Left lung (tissue), 10 donors: ENCODE results near the gene CCM2L. TPM values are rescaled to one million over a fixed set of nuclear protein-coding genes. Genes with fewer than 3 reads are reported as not detected.
A peak's percentile ranks its signal among the peaks of the same experiment; 100 is the strongest.

Experiments
- ATAC-seq: fragments of 200-7000 bp; cut with Tn5 transposase; one replicate; pipeline ENCODE4 v1.9.1; 2020; ENCODE audit warnings: moderate library complexity
- DNase-seq, 4 donors: peaks; one replicate each; pipeline ENCODE4 v3.0.0-alpha.2; 2013 to 2020
- H3K27ac ChIP-seq, 2 donors: fragments of 200-600 bp; sonication (generic) in 1 of 2; one replicate each; pipeline versions ENCODE4 v1.5.0 to v1.8.0; 2020 to 2021
- H3K27me3 ChIP-seq, 2 donors: fragments of 200-600 bp; sonication (generic) in 1 of 2; one replicate each; pipeline versions ENCODE4 v1.5.0 to v1.8.0; 2020 to 2021
- H3K36me3 ChIP-seq, 2 donors: fragments of 200-600 bp; sonication (generic) in 1 of 2; one replicate each; pipeline versions ENCODE4 v1.5.0 to v1.8.0; 2020 to 2021
- H3K4me1 ChIP-seq, 2 donors: fragments of 200-600 bp; one replicate each; pipeline ENCODE4 v1.8.0; 2021
- H3K4me3 ChIP-seq, 2 donors: fragments of 200-600 bp; sonication (generic) in 1 of 2; one replicate each; pipeline versions ENCODE4 v1.5.0 to v1.8.0; 2020 to 2021; ENCODE audit warnings: mild to moderate bottlenecking in 1 of 2
- H3K9me3 ChIP-seq, 2 donors: fragments of 200-600 bp; sonication (generic) in 1 of 2; one replicate each; pipeline versions ENCODE4 v1.5.0 to v1.8.0; 2020 to 2021
- CTCF ChIP-seq, 2 donors: fragments of 200-600 bp; sonication (generic) in 1 of 2; IDR thresholded peaks; one replicate each; pipeline versions ENCODE4 v1.5.0 to v1.8.0; 2021; ENCODE audit warnings: antibody characterized with exemption in 2 of 2
- intact Hi-C, 2 donors: fragments of 100-400 bp; cut with DNase I; formaldehyde crosslinking; loops; one replicate each; pipeline versions ENCODE4 v1.11.2 to v1.14.2; 2022
- polyA plus RNA-seq, 6 donors: library from polyadenylated mRNA; unstranded; fragments of 120-200 nt; gene quantifications; one replicate each; pipeline ENCODE4 v1.2.1, GENCODE V29; 2013; ENCODE audit not compliant: insufficient read length in 6 of 6
- total RNA-seq, 2 donors: library from RNA; stranded (reverse); fragmentation: NEBNext Ultra II Directional; extraction: Animal tissue kit (Norgen Biotek cat#: 25700); gene quantifications; one replicate each; pipeline ENCODE4 v1.2.1, GENCODE V29; 2021
- donor health status: DM: no; HTN: yes; CAD: no.
- donor health status: DM: no; HTN: no; CAD: no.

Gene CCM2L
- total and polyA plus RNA-seq, 8 donors = 6.8 to 16.5 (median 13.1) TPM

GRCh38 chr20:32027643-32028042, 17.4 kb downstream of the CCM2L start:
- DNase-seq (no peak), ATAC-seq (no peak)
- no peaks in the 10 kb centered on the region for H3K36me3 ChIP-seq
- peaks cover 4 to 33% of the 10 kb centered on the region in 2 donors for H3K27me3 ChIP-seq
- H3K4me1 ChIP-seq = peaks cover 5 to 21% of the 10 kb centered on the region in 2 donors
- intact Hi-C loops = loop anchor here in 1 of 2 donors (5.0 kb wide), 1 partner anchor 175 kb away; no protein-coding TSS in a partner anchor
- no peaks in the 10 kb centered on the region for H3K9me3 ChIP-seq
- no peak overlapping the region for H3K4me3 ChIP-seq
- no peak overlapping the region for H3K27ac ChIP-seq
- no peak for TF ChIP-seq CTCF (IDR thresholded peaks at IDR 0.05)

GRCh38 chr20:32028647-32029372, 18.6 kb downstream of the CCM2L start:
- Histone ChIP-seq H3K9me3 (no peaks in the 10 kb centered on the region), H3K4me3 (no peak overlapping the region), H3K4me1 (peaks cover 5 to 33% of the 10 kb centered on the region in 2 donors), H3K36me3 (no peaks in the 10 kb centered on the region), H3K27me3 (peaks cover 0 to 24% of the 10 kb centered on the region in 2 donors), H3K27ac (no peak overlapping the region)
- DNase-seq (no peak), ATAC-seq (no peak)
- TF ChIP-seq CTCF (IDR thresholded peaks at IDR 0.05) = no peak
- intact Hi-C loops = loop anchor here in 1 of 2 donors (5.0 kb wide), 1 partner anchor 177 kb away; no protein-coding TSS in a partner anchor

GRCh38 chr20:32029561-32029960, 19.3 kb downstream of the CCM2L start:
- TF ChIP-seq CTCF (IDR thresholded peaks at IDR 0.05) = no peak
- H3K9me3 ChIP-seq = no peaks in the 10 kb centered on the region
- no peaks in the 10 kb centered on the region for H3K36me3 ChIP-seq
- peaks cover 2 to 24% of the 10 kb centered on the region in 2 donors for H3K27me3 ChIP-seq
- ATAC-seq (no peak), DNase-seq (no peak)
- H3K27ac ChIP-seq = no peak overlapping the region
- H3K4me3 ChIP-seq = no peak overlapping the region
- H3K4me1 ChIP-seq = peaks cover 5 to 39% of the 10 kb centered on the region in 2 donors
- intact Hi-C loops = loop anchor here in 1 of 2 donors (5.0 kb wide), 1 partner anchor 177 kb away; no protein-coding TSS in a partner anchor

DNA sequence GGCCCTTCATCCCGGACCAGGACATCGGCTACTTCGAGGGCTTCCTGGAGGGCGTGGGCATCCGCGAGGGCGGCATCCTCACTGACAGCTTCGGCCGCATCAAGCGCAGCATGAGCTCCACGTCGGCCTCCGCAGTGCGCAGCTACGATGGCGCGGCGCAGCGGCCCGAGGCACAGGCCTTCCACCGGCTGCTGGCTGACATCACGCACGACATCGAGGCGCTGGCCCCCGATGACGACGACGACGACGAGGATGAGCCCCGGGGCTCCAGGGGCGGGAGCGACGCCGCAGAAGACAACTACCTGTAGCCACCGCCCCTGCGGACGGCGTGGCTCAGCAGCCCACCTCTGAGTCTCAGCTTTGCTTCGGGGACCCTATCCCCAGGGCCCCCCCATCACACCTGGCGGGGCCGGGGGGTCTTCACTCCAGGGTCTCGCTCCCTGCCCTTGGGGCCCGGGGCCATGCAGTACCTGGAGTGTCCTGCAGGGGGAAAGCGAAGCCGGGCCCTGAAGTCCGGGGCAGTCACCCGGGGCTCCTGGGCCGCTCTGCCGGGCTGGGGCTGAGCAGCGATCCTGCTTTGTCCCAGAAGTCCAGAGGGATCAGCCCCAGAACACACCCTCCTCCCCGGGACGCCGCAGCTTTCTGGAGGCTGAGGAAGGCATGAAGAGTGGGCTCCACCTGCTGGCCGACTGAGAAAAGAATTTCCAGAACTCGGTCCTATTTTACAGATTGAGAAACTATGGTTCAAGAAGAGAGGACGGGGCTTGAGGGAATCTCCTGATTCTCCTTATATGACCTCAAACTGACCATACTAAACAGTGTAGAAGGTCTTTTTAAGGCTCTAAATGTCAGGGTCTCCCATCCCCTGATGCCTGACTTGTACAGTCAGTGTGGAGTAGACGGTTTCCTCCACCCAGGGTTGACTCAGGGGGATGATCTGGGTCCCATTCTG, 21.0 kb downstream of the CCM2L start:
- Histone ChIP-seq H3K27ac (peak overlapping the region in 1 of 2 donors; percentile 87), H3K36me3 (no peaks in the 10 kb centered on the region), H3K4me3 (peak overlapping the region in 1 of 2 donors; percentile 29), H3K4me1 (peaks cover 5 to 56% of the 10 kb centered on the region in 2 donors), H3K9me3 (no peaks in the 10 kb centered on the region), H3K27me3 (peaks cover 3 to 34% of the 10 kb centered on the region in 2 donors)
- intact Hi-C loops = no loop called here
- DNase-seq = peak; percentile 54 to 92 (median 79)
- peak; percentile 92 for ATAC-seq
- TF ChIP-seq CTCF (IDR thresholded peaks at IDR 0.05) = peak; percentile 89 to 97
